Measurements from ENCODE around the gene OR8B12. TPM values are rescaled to one million over a fixed set of nuclear protein-coding genes. Genes with fewer than 3 reads are reported as not detected.

OR8B12 gene
- total RNA-seq, 1 experiment from 2014 or later: not detected

GRCh38 chr11:124533626-124534025, 9.8 kb downstream of the OR8B12 start:
- no TSS peak for BruUV-seq (replicated peaks)
- H3K79me2 ChIP-seq (ENCODE audit: insufficient read depth, low read length): no peaks in the 10 kb centered on the region
- H3K27me3 ChIP-seq (ENCODE audit: insufficient read depth, low read length): peaks cover 25% of the 10 kb centered on the region
- ChIA-PET CTCF (no interaction called here), RAD21 (ENCODE audit: low non-redundant PET in 1 of 2, low total read pairs in 2 of 2, uncharacterized antibody in 2 of 2, unreplicated experiment in 2 of 2) (no interaction called here), POLR2A (no interaction called here)
- intact Hi-C loops (cut with micrococcal nuclease): no loop called here
- no peaks in the 10 kb centered on the region for H3K9me2 ChIP-seq (ENCODE audit: insufficient read depth)
- ATAC-seq (no peak), DNase-seq (ENCODE audit: low read depth, low spot score) (no peak)
- no peaks in the 10 kb centered on the region for H3K36me3 ChIP-seq (ENCODE audit: control insufficient read depth in 1 of 2, insufficient read depth in 2 of 2, low read length in 2 of 2)
- no peak overlapping the region for H3K27ac ChIP-seq (ENCODE audit: low read depth, low read length)
- no peaks in the 10 kb centered on the region for H3K9me3 ChIP-seq (ENCODE audit: control insufficient read depth in 1 of 2, insufficient read depth in 1 of 2, low read depth in 1 of 2, low read length in 2 of 2)
- H4K20me1 ChIP-seq (ENCODE audit: insufficient read depth): no peaks in the 10 kb centered on the region
- H3K9ac ChIP-seq (ENCODE audit: low read length): no peak overlapping the region
- TF ChIP-seq POLR2A (IDR thresholded peaks at IDR 0.05; ENCODE audit: borderline replicate concordance, extremely low read depth, insufficient read depth, insufficient read length): no peak
- no peak for TF ChIP-seq EZH2phosphoT487 (IDR thresholded peaks at IDR 0.05; ENCODE audit: borderline replicate concordance)
- TF ChIP-seq SIN3A (IDR thresholded peaks at IDR 0.05; ENCODE audit: low read depth): no peak
- no peak for TF ChIP-seq CBX3 (IDR thresholded peaks at IDR 0.05; ENCODE audit: low read depth)
- TF ChIP-seq ZFX (IDR thresholded peaks at IDR 0.05): no peak
- TF ChIP-seq FOSL1 (IDR thresholded peaks at IDR 0.05; ENCODE audit: low read depth): no peak
- no peak for TF ChIP-seq SP1 (IDR thresholded peaks at IDR 0.05; ENCODE audit: low read depth)
- no peak for TF ChIP-seq REST (IDR thresholded peaks at IDR 0.05; ENCODE audit: low read depth)
- no peak for TF ChIP-seq CTCF (IDR thresholded peaks at IDR 0.05 in 2 of 3, conservative IDR thresholded peaks at IDR 0.05 in 1 of 3; ENCODE audit: borderline replicate concordance in 1 of 3, insufficient read depth in 1 of 3, low read depth in 2 of 3, low read length in 2 of 3)
- TF ChIP-seq ATF3 (IDR thresholded peaks at IDR 0.05): no peak
- TF ChIP-seq ZBTB33 (IDR thresholded peaks at IDR 0.05; ENCODE audit: extremely low read depth, insufficient replicate concordance, low read length): no peak
- TF ChIP-seq EGR1 (IDR thresholded peaks at IDR 0.05; ENCODE audit: low read depth): no peak
- no peak for TF ChIP-seq POLR2AphosphoS5 (IDR thresholded peaks at IDR 0.05; ENCODE audit: low read depth, low read length)
- TF ChIP-seq ZNF274 (IDR thresholded peaks at IDR 0.05; ENCODE audit: low read depth, low read length): no peak
- TF ChIP-seq TCF7L2 (IDR thresholded peaks at IDR 0.05; ENCODE audit: borderline replicate concordance, extremely low read depth, insufficient read depth, insufficient read length): no peak
- no peak for TF ChIP-seq SRF (IDR thresholded peaks at IDR 0.05; ENCODE audit: low read depth)
- no peak overlapping the region for H3K4me3 ChIP-seq (replicated peaks in 1 of 2; ENCODE audit: low read depth in 1 of 2, low read length in 2 of 2)
- H2AFZ ChIP-seq (ENCODE audit: low read depth, low read length, poor library complexity, severe bottlenecking): no peak overlapping the region
- H3K4me1 ChIP-seq (ENCODE audit: control insufficient read depth in 1 of 2, insufficient read depth in 2 of 2, low read length in 2 of 2): 0 out of 4 replicates have a peak, but pooled peaks cover 0 to 4% of the 10 kb centered on the region in 2 experiments
- H3K4me2 ChIP-seq (ENCODE audit: low read length): no peak overlapping the region

Data from HCT116 (cell line).